HEK293T (cell line): ENCODE results near the gene CDH8.
"Not testable (repeated sequence)": the region's sequence is repeated elsewhere in the genome, so short reads cannot be mapped to it uniquely, and the experiment has no call there.

Experiments
- ARNT ChIP-seq: fragments of 450-650 bp; IDR thresholded peaks from 2 replicates; pipeline ENCODE4 v1.6.1; 2017; ENCODE audit warnings: mild to moderate bottlenecking
- BHLHE40 ChIP-seq: fragments of 450-650 bp; IDR thresholded peaks from 2 replicates; pipeline ENCODE4 v1.6.1; 2016; ENCODE audit warnings: mild to moderate bottlenecking, moderate library complexity, borderline replicate concordance
- ELF4 ChIP-seq: fragments of 450-650 bp; IDR thresholded peaks from 2 replicates; pipeline ENCODE4 v1.6.1; 2017; ENCODE audit warnings: antibody characterized with exemption
- FOXK2 ChIP-seq: fragments of 450-650 bp; IDR thresholded peaks from 2 replicates; pipeline ENCODE4 v1.6.1; 2016; ENCODE audit warnings: mild to moderate bottlenecking
- FOXM1 ChIP-seq: fragments of 450-650 bp; IDR thresholded peaks from 2 replicates; pipeline ENCODE4 v1.6.1; 2017; ENCODE audit warnings: mild to moderate bottlenecking, borderline replicate concordance
- HDGF ChIP-seq: fragments of 450-650 bp; IDR thresholded peaks from 2 replicates; pipeline ENCODE4 v1.6.1; 2017; ENCODE audit warnings: antibody characterized with exemption, borderline replicate concordance
- L3MBTL2 ChIP-seq: fragments of 450-650 bp; conservative IDR thresholded peaks from 2 replicates; pipeline ENCODE4 v1.6.1; 2016; ENCODE audit warnings: mild to moderate bottlenecking
- LEF1 ChIP-seq: fragments of 450-650 bp; IDR thresholded peaks from 2 replicates; pipeline ENCODE4 v1.6.1; 2017; ENCODE audit warnings: mild to moderate bottlenecking, borderline replicate concordance
- NFRKB ChIP-seq: fragments of 450-650 bp; IDR thresholded peaks from 2 replicates; pipeline ENCODE4 v1.6.1; 2016; ENCODE audit warnings: mild to moderate bottlenecking, moderate library complexity
- SP1 ChIP-seq: fragments of 450-650 bp; IDR thresholded peaks from 2 replicates; pipeline ENCODE4 v1.6.1; 2017
- TARDBP ChIP-seq: fragments of 450-650 bp; IDR thresholded peaks from 2 replicates; pipeline ENCODE4 v1.6.1; 2016
- ZNF384 ChIP-seq: fragments of 450-650 bp; IDR thresholded peaks from 2 replicates; pipeline ENCODE4 v1.6.1; 2016

GRCh38 chr16:61801217-61801616 is 235.0 kb downstream of the CDH8 start:
- TF ChIP-seq FOXM1, L3MBTL2, SP1, HDGF, BHLHE40, ZNF384, ELF4, FOXK2, ARNT, NFRKB, LEF1, TARDBP: not testable (repeated sequence)
